ENCODE measurements around the gene USP49.

- TF ChIP-seq CTCF (conservative IDR thresholded peaks at IDR 0.05; ENCODE audit: low read depth, low read length) (peak; percentile 39; the same call in 1 of the 2 replicates), EZH2 (IDR thresholded peaks at IDR 0.05; ENCODE audit: borderline replicate concordance, low read depth, low read length, poor library complexity, severe bottlenecking) (no peak)
Observed at GRCh38 chr6:41901882-41902519, 6.8 kb upstream of the USP49 start.

All from A673 (cell line).